Amniotic stem cell (primary cell): Measurements from ENCODE around the gene IL24.
A peak's percentile ranks its signal among the peaks of the same experiment; 100 is the strongest.
"Not testable (repeated sequence)": the region's sequence is repeated elsewhere in the genome, so short reads cannot be mapped to it uniquely, and the experiment has no call there.

ENCODE experiments used
- DNase-seq: peaks from one replicate; lab custom pipeline; 2025; lab: John Stamatoyannopoulos, UW

Gene IL24

GRCh38 chr1:206897175-206897574, at the start of gene IL24:
Gene IL24 (plus strand): TSS chr1:206897443. CDS start chr1:206897833, 390 bp downstream.
- DNase-seq: no peak

GRCh38 chr1:206847946-206848345, 49.3 kb upstream of the IL24 start:
- no peak for DNase-seq

- no peak for DNase-seq
Observed at GRCh38 chr1:206850401-206850800, 46.8 kb upstream of the IL24 start.

GRCh38 chr1:206851341-206852010, 45.8 kb upstream of the IL24 start:
- DNase-seq: no peak

- not testable (repeated sequence) for DNase-seq
Observed at GRCh38 chr1:206852662-206853061, 44.6 kb upstream of the IL24 start.

GRCh38 chr1:206853696-206854095, 43.5 kb upstream of the IL24 start:
- DNase-seq: not testable (repeated sequence)

- no peak for DNase-seq
Observed at GRCh38 chr1:206854401-206855129, 42.7 kb upstream of the IL24 start.

GRCh38 chr1:206855859-206856258, 41.4 kb upstream of the IL24 start:
- no peak for DNase-seq

- DNase-seq: no peak
Observed at GRCh38 chr1:206856674-206857464, 40.4 kb upstream of the IL24 start.

- DNase-seq: no peak
Observed at GRCh38 chr1:206859082-206859521, 38.1 kb upstream of the IL24 start.

- DNase-seq: no peak
Observed at GRCh38 chr1:206860165-206860564, 37.1 kb upstream of the IL24 start.

- DNase-seq: no peak
Observed at GRCh38 chr1:206863266-206863665, 34.0 kb upstream of the IL24 start.

- DNase-seq: peak; percentile 44
Observed at GRCh38 chr1:206864939-206865671, 32.1 kb upstream of the IL24 start, which contains the start of gene IL20. Gene IL20 (plus strand): TSS chr1:206865623. CDS start chr1:206865853, 230 bp downstream.

GRCh38 chr1:206866062-206866461, 31.2 kb upstream of the IL24 start:
- no peak for DNase-seq

- no peak for DNase-seq
Observed at GRCh38 chr1:206867239-206867638, 30.0 kb upstream of the IL24 start.

- DNase-seq: no peak
Observed at GRCh38 chr1:206867716-206868115, 29.5 kb upstream of the IL24 start.

GRCh38 chr1:206868264-206868663, 29.0 kb upstream of the IL24 start:
- DNase-seq: no peak

GRCh38 chr1:206872139-206872538, 25.1 kb upstream of the IL24 start:
- DNase-seq: no peak

- DNase-seq: no peak
Observed at GRCh38 chr1:206873603-206874188, 23.5 kb upstream of the IL24 start.

- DNase-seq: no peak
Observed at GRCh38 chr1:206875752-206876377, 21.4 kb upstream of the IL24 start.

GRCh38 chr1:206878456-206878855, 18.8 kb upstream of the IL24 start:
- DNase-seq: no peak
